WI38 (cell line): ENCODE results near the gene CHFR.

Experiments
- H3K4me3 ChIP-seq: 2 replicates; pipeline ENCODE4 v1.5.1; 2011; ENCODE audit warnings: low read depth, mild to moderate bottlenecking, control low read depth, low read length
- TF ChIP-seq, protein P1 (sequence below): IDR thresholded peaks from 2 replicates; pipeline ENCODE4 v1.5.1; 2012; ENCODE audit warnings: low read depth, mild to moderate bottlenecking, control low read depth, low read length

Gene CHFR

GRCh38 chr12:132831771-132832170 is 55.6 kb downstream of the CHFR start:
- TF ChIP-seq, protein P1, sequence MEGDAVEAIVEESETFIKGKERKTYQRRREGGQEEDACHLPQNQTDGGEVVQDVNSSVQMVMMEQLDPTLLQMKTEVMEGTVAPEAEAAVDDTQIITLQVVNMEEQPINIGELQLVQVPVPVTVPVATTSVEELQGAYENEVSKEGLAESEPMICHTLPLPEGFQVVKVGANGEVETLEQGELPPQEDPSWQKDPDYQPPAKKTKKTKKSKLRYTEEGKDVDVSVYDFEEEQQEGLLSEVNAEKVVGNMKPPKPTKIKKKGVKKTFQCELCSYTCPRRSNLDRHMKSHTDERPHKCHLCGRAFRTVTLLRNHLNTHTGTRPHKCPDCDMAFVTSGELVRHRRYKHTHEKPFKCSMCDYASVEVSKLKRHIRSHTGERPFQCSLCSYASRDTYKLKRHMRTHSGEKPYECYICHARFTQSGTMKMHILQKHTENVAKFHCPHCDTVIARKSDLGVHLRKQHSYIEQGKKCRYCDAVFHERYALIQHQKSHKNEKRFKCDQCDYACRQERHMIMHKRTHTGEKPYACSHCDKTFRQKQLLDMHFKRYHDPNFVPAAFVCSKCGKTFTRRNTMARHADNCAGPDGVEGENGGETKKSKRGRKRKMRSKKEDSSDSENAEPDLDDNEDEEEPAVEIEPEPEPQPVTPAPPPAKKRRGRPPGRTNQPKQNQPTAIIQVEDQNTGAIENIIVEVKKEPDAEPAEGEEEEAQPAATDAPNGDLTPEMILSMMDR: no peak
- no peak overlapping the region for H3K4me3 ChIP-seq

DNA sequence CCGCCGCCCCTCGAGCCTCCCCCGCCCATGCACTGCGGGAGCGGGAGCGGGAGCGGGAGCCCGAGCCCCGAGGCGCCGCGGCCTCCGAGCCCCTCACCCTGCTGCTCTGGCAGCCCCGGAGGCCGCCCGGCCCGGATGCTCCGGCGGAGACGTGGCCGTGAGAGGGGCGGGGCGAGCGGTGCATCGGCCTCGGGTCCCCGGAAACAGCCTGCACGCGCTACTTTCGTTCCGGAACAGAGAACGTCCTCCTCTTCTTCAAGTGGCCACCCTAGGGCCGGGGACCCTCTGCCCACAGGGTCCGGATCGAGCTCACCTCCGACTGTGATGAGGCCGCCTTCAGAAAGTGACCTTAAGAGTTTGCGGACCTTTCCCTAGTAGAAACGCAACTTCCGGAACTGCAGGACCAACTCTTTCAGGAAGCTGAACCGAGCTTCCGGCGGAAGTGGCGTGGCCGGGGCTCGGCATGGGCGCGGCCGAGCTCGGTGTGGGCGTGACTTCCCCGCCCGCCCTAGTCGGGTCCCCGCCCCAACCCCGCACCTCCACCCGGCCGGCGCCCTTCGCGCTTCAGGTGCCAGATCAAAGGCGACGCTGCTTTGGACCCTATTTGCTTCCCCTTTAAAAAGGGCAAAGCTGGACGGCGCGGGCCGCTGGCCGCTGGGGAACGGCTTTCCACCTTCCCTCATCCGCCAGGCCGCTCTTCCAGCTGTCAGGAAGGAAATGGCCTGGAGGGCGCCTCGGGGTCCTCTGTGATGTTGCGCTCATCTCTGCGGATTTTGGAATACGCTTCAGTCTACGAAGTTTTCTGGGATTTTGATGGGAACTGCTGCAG is 58.5 kb downstream of the CHFR start, which contains the start of gene GOLGA3:
Gene GOLGA3, minus strand, starts transcription at position 164 of the 829 bp plus-strand sequence. CDS start 6,741 bp downstream, outside the sequence.
- TF ChIP-seq, protein P1: no peak
- H3K4me3 ChIP-seq: peak within 1 kb of the TSS; percentile 94

GRCh38 chr12:132827763-132828703 is 59.4 kb downstream of the CHFR start:
- H3K4me3 ChIP-seq: peak overlapping the region; percentile 94
- TF ChIP-seq, protein P1: no peak

- TF ChIP-seq, protein P1: no peak
- H3K4me3 ChIP-seq: no peak overlapping the region
These were observed 61.5 kb downstream of the CHFR start for GRCh38 chr12:132825861-132826260.

DNA sequence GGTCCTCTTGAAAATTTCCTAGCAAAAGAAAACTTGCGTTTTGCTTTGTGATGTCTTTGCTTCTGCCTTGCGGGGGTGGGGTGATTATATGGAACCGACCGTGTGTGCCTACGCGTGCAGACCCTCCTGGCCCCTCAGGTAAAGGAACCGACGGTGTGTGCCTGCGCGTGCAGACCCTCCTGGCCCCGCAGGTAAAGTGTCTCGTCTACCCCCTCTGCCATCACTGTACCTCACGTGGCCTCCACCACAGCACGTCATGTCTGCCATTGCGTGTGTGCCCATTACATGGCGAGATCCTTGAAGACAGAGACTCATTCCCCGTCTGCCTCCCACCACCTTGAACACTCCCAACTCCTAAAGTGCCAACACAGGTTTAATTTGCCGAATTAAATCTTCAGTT is 62.3 kb downstream of the CHFR start:
- TF ChIP-seq, protein P1: no peak
- H3K4me3 ChIP-seq: no peak overlapping the region

DNA sequence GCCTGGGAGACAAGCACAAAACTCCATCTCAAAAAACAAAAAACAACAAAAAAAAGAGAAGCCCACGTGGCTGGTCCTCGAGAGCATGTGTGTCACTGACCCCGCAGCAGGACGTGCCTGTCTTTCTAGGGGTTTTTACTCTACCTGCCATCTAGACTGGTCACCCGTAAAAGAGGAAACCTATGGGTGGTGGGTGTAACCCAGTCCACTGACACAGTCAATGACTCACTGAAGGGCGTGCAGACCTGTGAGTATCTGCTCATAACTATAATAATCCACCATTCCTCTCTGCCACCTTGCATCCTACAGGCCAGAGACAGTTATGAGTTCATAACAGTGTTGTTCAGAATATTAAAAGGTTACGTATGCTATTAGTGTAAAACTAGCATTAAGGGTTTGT is 63.4 kb downstream of the CHFR start:
- no peak overlapping the region for H3K4me3 ChIP-seq
- TF ChIP-seq, protein P1: no peak
